ENCODE measurements around the gene CACNA1G.

GRCh38 chr17:50527155-50527762 is 33.3 kb upstream of the CACNA1G start:
- TF ChIP-seq EZH2phosphoT487 (IDR thresholded peaks at IDR 0.05; ENCODE audit: borderline replicate concordance, low read length) (no peak), CTCF (IDR thresholded peaks at IDR 0.05; ENCODE audit: low read depth, low read length, poor library complexity, severe bottlenecking) (no peak)
